Heart right ventricle (tissue), 16 donors: Measurements from ENCODE around the gene CIDEB. TPM values are rescaled to one million over a fixed set of nuclear protein-coding genes. Genes with fewer than 3 reads are reported as not detected.

Experiments
- ATAC-seq, 8 donors: fragments of 200-7000 bp; cut with Tn5 transposase; one replicate each; pipeline ENCODE4 v1.9.1; 2020; ENCODE audit warnings: mild to moderate bottlenecking in 8 of 8, moderate library complexity in 8 of 8, moderate number of reproducible peaks in 1 of 8
- DNase-seq, 2 donors: peaks; one replicate each; pipeline ENCODE4 v3.0.0-alpha.2; 2020
- H3K27ac ChIP-seq, 10 donors: fragments of 200-600 bp; sonication (generic) in 2 of 10; one replicate each; pipeline versions ENCODE4 v1.5.0 to v1.8.0; 2020 to 2022; ENCODE audit warnings: mild to moderate bottlenecking in 3 of 10
- H3K27me3 ChIP-seq, 7 donors: fragments of 200-600 bp; one replicate each; pipeline ENCODE4 v1.8.0; 2021 to 2022; ENCODE audit warnings: mild to moderate bottlenecking in 2 of 7
- H3K36me3 ChIP-seq, 9 donors: fragments of 200-600 bp; sonication (generic) in 1 of 9; one replicate each; pipeline versions ENCODE4 v1.5.0 to v1.8.0; 2020 to 2022; ENCODE audit warnings: mild to moderate bottlenecking in 2 of 9
- H3K4me1 ChIP-seq, 9 donors: fragments of 200-600 bp; sonication (generic) in 1 of 9; one replicate each; pipeline versions ENCODE4 v1.5.0 to v1.8.0; 2020 to 2022; ENCODE audit warnings: mild to moderate bottlenecking in 4 of 9
- H3K4me3 ChIP-seq, 10 donors: fragments of 200-600 bp; sonication (generic) in 2 of 10; one replicate each; pipeline versions ENCODE4 v1.5.0 to v1.8.0; 2020 to 2022; ENCODE audit warnings: mild to moderate bottlenecking in 7 of 10, moderate library complexity in 2 of 10
- H3K9me3 ChIP-seq, 11 donors: fragments of 200-600 bp in 10 of 11; sonication (generic) in 2 of 11; one replicate each; pipeline versions ENCODE4 v1.5.0 to v1.8.0; 2013 to 2022; ENCODE audit warnings: mild to moderate bottlenecking in 2 of 11, control low read depth in 1 of 11, moderate library complexity in 1 of 11
- WGBS, 2 donors: extraction: QIAGEN DNeasy Blood & Tissue Kit; methylation state at CpG; one replicate each; pipeline ENCODE4 v1.1.7; 2013; ENCODE audit warnings: inconsistent platforms in 1 of 2; 5-methylcytosine and 5-hydroxymethylcytosine counted together
- intact Hi-C, 10 donors: fragments of 100-400 bp; cut with DNase I; formaldehyde crosslinking; loops; one replicate each; pipeline versions ENCODE4 v1.11.1 to v1.14.2; 2022
- polyA plus RNA-seq, 2 donors: library from polyadenylated mRNA; stranded (reverse); fragments of 200-250 nt; gene quantifications; one replicate each; pipeline ENCODE4 v1.2.3, GENCODE V29; 2013
- total RNA-seq, 10 donors: library from RNA; stranded (reverse); fragmentation: NEBNext Ultra II Directional in 3 of 10; extraction: Animal tissue kit (Norgen Biotek cat#: 25700) in 3 of 10; gene quantifications; one replicate each; pipeline versions ENCODE4 v1.2.1 to v1.2.4, GENCODE V29; 2021 to 2023
- TF ChIP-seq, protein P1 (sequence below), 9 donors: fragments of 200-600 bp; sonication (generic) in 2 of 9; IDR thresholded peaks; one replicate each; pipeline versions ENCODE4 v1.5.0 to v1.8.0; 2021 to 2022; ENCODE audit warnings: antibody characterized with exemption in 9 of 9, mild to moderate bottlenecking in 5 of 9, moderate library complexity in 1 of 9
- donor health status: Arrhythmogenic right ventricular cardiomyopathy.
- donor health status: ischemic (EF 13 %, LVEDD 7.1; RV severe dilation, severe dysfunction).
- donor health status: healthy with polysubstance abuse.
- donor health status: DM: no; HTN: yes; CAD: no.
- donor health status: DM: no; HTN: no; CAD: no.
- donor health status: ischemic (EF 25% LVEDD 6.9; RV normal size, moderate dysfunction).
- donor health status: ischemic (EF 25% LVEDD 5.7; RV mildly dilated, moderate dysfunction).
- donor health status: healthy.
- donor health status: DM: yes; HTN: yes; CAD: no.
- donor health status: Ischemic cardiomyopathy.
- donor health status: ischemic (EF 35%, LVEDD 5.7; RV mildly dilated, moderate dysfunction).
- donor health status: nonischemic (EF 11% LVEDD 7.7; RV severe dilation, severe dysfunction).
- donor health status: DM: yes; HTN: yes; CAD: no.
- donor health status: PGD.
- donor health status: ischemic (EF 29% LVEDD 5.4; RV normal size, mild dysfunction).
- donor health status: nonischemic (EF 23%, LVEDD 6.1; RV moderate dilation, normal function).

The CIDEB gene
- total and polyA plus RNA-seq, 12 donors: 1.9 to 6.0 (median 3.7) TPM

DNA sequence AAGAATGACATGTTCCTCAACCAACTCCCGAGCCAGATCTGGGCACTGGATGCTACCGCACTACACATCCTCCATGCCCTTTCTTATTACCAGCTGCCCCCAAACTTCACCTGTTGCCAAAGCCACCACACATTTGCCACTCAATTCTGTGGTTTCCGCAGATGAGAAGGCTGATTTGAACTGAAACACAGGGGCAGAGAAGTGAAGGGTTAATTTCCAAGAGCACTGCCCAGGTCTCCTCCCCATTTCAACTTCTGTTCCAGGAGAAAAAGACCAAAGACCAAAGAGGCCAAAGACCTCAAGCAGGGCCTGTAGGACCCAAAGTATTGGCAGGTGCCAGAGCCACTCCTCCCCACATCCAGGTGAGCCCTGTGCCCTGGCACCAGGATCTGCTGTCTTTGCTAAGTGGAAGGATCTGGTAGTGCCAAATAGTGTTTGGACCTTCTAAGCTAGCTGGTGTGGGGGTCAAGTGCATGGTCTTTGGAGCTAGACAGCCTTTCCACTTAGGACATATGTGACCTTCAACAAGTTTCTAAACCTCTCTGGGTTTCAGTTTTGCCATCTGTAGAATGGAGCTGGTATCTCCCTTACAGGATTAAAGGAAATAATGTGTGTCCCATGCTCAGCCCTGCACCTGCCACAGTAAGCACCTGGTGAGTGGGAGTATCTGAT lies 16.2 kb downstream of the CIDEB start:
- no peaks in the 10 kb centered on the region for H3K27me3 ChIP-seq

DNA sequence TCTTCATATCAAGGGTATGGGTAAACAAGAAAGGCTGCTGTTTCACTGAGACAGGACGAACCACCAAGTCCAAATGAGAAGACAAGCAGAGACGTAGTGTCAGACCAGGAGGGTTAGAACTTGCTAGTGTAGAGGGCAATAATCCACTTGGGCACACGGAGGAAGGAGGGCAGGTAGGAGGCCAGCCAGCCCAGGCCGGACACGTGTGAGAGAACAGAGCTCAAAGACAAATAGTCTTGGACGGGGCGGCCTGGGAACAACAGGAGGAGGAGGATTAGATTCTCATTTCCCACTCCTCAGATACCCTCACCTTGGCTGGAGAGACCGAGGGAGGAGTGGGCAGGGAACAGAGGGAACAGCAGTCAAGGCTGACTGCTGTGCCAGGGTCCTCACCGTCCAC lies 17.0 kb downstream of the CIDEB start:
- ATAC-seq (no peak), DNase-seq (no peak)
- intact Hi-C loops: no loop called here
- Histone ChIP-seq H3K4me1 (no peaks in the 10 kb centered on the region), H3K27me3 (no peaks in the 10 kb centered on the region), H3K4me3 (no peak overlapping the region), H3K27ac (no peak overlapping the region), H3K36me3 (peaks cover 0 to 66% (median 25%) of the 10 kb centered on the region in 9 donors), H3K9me3 (no peaks in the 10 kb centered on the region)
- TF ChIP-seq, protein P1, sequence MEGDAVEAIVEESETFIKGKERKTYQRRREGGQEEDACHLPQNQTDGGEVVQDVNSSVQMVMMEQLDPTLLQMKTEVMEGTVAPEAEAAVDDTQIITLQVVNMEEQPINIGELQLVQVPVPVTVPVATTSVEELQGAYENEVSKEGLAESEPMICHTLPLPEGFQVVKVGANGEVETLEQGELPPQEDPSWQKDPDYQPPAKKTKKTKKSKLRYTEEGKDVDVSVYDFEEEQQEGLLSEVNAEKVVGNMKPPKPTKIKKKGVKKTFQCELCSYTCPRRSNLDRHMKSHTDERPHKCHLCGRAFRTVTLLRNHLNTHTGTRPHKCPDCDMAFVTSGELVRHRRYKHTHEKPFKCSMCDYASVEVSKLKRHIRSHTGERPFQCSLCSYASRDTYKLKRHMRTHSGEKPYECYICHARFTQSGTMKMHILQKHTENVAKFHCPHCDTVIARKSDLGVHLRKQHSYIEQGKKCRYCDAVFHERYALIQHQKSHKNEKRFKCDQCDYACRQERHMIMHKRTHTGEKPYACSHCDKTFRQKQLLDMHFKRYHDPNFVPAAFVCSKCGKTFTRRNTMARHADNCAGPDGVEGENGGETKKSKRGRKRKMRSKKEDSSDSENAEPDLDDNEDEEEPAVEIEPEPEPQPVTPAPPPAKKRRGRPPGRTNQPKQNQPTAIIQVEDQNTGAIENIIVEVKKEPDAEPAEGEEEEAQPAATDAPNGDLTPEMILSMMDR (IDR thresholded peaks at IDR 0.05): no peak
- 91 to 92% methylated on average over 9 of the region's 9 CpGs for WGBS, 2 donors

More for the DNA sequence above, 16.2 kb downstream of the CIDEB start:
- peaks cover 0 to 75% (median 25%) of the 10 kb centered on the region in 9 donors for H3K36me3 ChIP-seq
- DNase-seq (no peak), ATAC-seq (no peak)
- intact Hi-C loops: no loop called here
- TF ChIP-seq, protein P1 (IDR thresholded peaks at IDR 0.05): no peak
- no peak overlapping the region for H3K4me3 ChIP-seq
- H3K4me1 ChIP-seq: peaks cover 0 to 2% (median under 1%) of the 10 kb centered on the region in 9 donors
- H3K9me3 ChIP-seq: no peaks in the 10 kb centered on the region
- H3K27ac ChIP-seq: no peak overlapping the region
- 91% methylated on average over 3 of the region's 3 CpGs for WGBS, 2 donors

DNA sequence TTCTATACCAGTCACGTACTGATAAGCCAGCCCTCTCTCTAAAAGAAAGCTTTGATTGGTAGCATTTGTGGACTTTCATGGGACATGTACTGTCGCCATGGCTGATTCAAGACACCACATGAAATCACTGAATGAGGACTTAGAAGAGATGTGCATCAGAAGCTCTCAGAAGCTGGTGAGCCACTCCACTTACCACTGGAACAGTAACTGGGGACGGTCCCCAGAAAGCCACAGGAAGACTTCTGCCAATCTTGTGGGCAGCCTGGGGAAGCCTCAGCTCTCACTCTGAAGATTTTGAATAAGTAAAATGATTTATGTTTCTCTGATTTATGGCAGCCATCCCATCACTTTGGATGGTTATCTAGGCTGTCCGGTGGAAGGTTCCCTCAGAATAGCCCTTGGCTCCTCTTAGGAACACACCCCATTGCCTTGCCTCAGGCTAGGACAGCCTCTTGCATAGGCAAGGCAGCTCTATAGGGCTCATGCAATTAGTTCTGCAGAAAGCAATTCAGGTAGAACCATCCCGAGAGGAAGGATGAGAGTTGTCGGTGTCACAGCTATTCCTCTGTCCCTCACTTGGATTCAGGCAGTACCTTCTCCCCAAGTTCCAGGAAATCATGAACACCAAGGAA lies 18.0 kb downstream of the CIDEB start:
- intact Hi-C loops: no loop called here
- WGBS, 2 donors: 76 to 85% methylated on average over 6 of the region's 6 CpGs
- TF ChIP-seq, protein P1 (IDR thresholded peaks at IDR 0.05): no peak

DNA sequence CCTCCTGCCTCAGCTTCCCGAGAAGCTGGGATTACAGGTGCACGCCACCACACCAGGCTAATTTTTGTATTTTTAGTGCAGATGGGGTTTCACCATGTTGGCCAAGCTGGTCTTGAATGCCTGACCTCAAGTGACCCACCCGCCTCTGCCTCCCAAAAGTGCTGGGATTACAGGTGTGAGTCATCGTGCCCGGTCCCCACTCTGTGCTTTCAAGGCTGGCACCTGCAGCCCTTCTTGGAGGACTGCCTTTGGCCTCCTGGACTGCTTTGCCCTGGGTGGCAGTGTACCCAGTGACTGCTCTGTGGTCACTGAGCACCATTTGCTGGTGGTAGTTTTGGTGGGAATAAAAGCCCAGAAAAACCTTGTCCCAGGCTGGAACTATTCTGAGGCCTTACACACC lies 20.8 kb downstream of the CIDEB start:
- Histone ChIP-seq H3K27me3 (no peaks in the 10 kb centered on the region), H3K4me1 (peaks cover 0 to 9% (median 0%) of the 10 kb centered on the region in 9 donors), H3K4me3 (no peak overlapping the region), H3K36me3 (peaks cover 0 to 30% (median 18%) of the 10 kb centered on the region in 9 donors), H3K27ac (no peak overlapping the region), H3K9me3 (no peaks in the 10 kb centered on the region)
- intact Hi-C loops: no loop called here
- 96 to 98% methylated on average over 5 of the region's 5 CpGs for WGBS, 2 donors
- TF ChIP-seq, protein P1 (IDR thresholded peaks at IDR 0.05): no peak
- no peak for DNase-seq
- ATAC-seq: no peak

More for the DNA sequence above, 18.0 kb downstream of the CIDEB start:
- DNase-seq: no peak
- Histone ChIP-seq H3K27me3 (no peaks in the 10 kb centered on the region), H3K36me3 (peaks cover 0 to 57% (median 25%) of the 10 kb centered on the region in 9 donors), H3K9me3 (no peaks in the 10 kb centered on the region), H3K27ac (no peak overlapping the region), H3K4me1 (no peaks in the 10 kb centered on the region), H3K4me3 (no peak overlapping the region)
- no peak for ATAC-seq
